Activated naive CD8-positive, alpha-beta T cell treated with anti-CD3 and anti-CD28 coated beads, Interleukin-2, amount 10 ng/mL, durations not matched to agents 7 days and 5 days (primary cell): ENCODE results near the gene ZNF804A. TPM values are rescaled to one million over a fixed set of nuclear protein-coding genes. Genes with fewer than 3 reads are reported as not detected.

ENCODE experiments used
- ATAC-seq: fragments of 150-1000 bp; cut with Tn5 transposase; one replicate; pipeline ENCODE4 v1.10.0; 2021; ENCODE audit warnings: low read depth, moderate library complexity
- POLR2A ChIA-PET: fragments of 350-600 bp; sonication (Branson Sonifier 250); formaldehyde crosslinking; loops from one replicate; lab custom pipeline; 2021; ENCODE audit warnings: antibody characterized with exemption; lab: Charles Lee
- DNase-seq: peaks from one replicate; pipeline ENCODE4 v3.0.0; 2021
- H3K27ac Mint-ChIP-seq: one replicate; pipeline ENCODE4 v1.8.0; 2022; ENCODE audit warnings: mild to moderate bottlenecking, mixed read lengths
- H3K27me3 Mint-ChIP-seq: one replicate; pipeline ENCODE4 v1.8.0; 2022; ENCODE audit warnings: mild to moderate bottlenecking, moderate library complexity, mixed read lengths
- H3K36me3 Mint-ChIP-seq: one replicate; pipeline ENCODE4 v1.8.0; 2021; ENCODE audit warnings: mild to moderate bottlenecking, mixed read lengths
- H3K4me1 Mint-ChIP-seq: one replicate; pipeline ENCODE4 v1.8.0; 2021; ENCODE audit warnings: mixed read lengths
- H3K4me3 Mint-ChIP-seq: one replicate; pipeline ENCODE4 v1.8.0; 2022; ENCODE audit warnings: mild to moderate bottlenecking, moderate library complexity, mixed read lengths
- H3K9me3 Mint-ChIP-seq: one replicate; pipeline ENCODE4 v1.8.0; 2021; ENCODE audit warnings: mixed read lengths
- total RNA-seq, 2 experiments: library from RNA; stranded (reverse); gene quantifications; one replicate each; pipeline ENCODE4 v1.2.3, GENCODE V29; 2021

ZNF804A gene
- total RNA-seq, 2 experiments from 2014 or later, result 0.08 TPM; not detected in 1

DNA sequence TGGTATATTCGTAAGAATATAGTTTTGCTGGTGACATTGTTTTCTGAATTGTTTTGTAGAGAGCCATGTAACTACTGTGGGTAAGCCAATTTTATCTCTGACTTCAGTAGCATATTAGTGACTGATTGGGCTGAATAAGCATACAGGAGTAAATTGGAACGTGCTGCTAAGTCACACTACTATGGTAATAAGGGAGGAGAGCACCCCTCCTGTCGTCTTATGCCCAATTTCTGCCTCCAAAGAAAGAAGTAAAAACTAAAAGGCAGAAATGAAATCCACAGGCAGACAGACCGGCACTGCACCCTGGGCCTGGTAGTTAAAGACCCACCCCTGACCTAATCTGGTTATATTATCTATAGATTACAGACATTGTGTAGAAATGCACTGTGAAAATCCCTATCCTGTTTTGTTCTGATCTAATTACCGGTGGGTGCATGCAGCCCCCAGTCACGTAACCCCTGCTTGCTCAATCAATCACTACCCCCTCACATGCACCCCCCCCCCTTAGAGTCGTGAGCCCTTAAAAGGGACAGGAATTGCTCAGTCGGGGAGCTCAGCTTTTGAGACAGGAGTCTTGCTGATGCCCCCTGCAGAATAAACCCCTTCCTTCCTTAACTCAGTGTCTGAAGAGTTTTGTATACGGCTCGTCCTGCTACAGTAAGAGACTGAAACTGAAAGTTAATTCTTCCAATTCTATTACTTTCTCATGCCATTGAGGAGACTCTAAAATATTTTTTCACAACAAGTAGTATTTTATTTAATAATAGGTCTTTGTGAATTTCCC is 167.0 kb downstream of the ZNF804A start:
- no peak overlapping the region for H3K27ac Mint-ChIP-seq
- no peaks in the 10 kb centered on the region for H3K9me3 Mint-ChIP-seq
- POLR2A ChIA-PET, result no interaction called here
- H3K4me1 Mint-ChIP-seq, result no peaks in the 10 kb centered on the region
- peak overlapping the region; percentile 33 for H3K4me3 Mint-ChIP-seq
- no peak for ATAC-seq
- DNase-seq, result no peak
- H3K27me3 Mint-ChIP-seq, result no peaks in the 10 kb centered on the region
- H3K36me3 Mint-ChIP-seq, result no peaks in the 10 kb centered on the region

DNA sequence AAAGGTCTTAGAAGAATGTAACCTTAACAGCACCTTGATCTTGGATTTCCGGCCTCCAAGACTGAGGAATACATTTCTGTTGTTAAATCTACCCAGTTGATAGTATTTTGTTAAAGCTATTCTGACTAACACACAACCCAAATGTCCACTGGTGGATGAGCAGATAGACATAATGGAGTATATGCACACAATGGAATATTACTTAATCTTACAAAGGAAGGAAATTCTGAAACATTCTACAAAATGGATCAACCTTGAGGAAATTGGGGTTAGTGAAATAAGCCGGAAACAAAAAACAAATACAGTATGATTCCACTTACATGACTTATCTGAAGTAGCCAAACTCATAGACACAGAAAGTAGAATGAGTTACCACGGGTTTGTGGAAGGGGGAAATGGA is 168.7 kb downstream of the ZNF804A start:
- ATAC-seq (no peak), DNase-seq (no peak)
- Mint-ChIP-seq H3K4me1 (no peaks in the 10 kb centered on the region), H3K27ac (no peak overlapping the region), H3K36me3 (no peaks in the 10 kb centered on the region), H3K27me3 (no peaks in the 10 kb centered on the region), H3K4me3 (no peak overlapping the region), H3K9me3 (no peaks in the 10 kb centered on the region)
- POLR2A ChIA-PET, result no interaction called here

DNA sequence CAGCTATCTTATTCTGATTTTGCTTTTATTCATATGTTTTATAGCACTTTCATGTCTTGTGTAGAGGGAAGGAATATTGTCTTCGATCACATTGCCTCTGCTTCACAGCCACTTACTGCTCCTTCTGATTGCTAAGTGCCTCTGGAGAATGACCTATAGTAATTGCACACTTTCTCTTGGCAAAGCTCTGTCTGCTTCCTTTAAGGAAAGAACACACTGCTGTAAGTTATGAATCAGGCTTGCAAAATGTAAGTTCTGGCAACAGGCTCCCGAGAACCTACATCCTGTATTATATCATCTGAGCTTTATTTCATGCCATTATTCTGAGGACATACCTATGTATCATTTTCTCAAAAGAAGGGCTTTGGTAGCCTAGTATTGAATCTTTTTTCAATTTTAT is 170.7 kb downstream of the ZNF804A start:
- Mint-ChIP-seq H3K27ac (no peak overlapping the region), H3K4me3 (no peak overlapping the region), H3K9me3 (no peaks in the 10 kb centered on the region), H3K36me3 (no peaks in the 10 kb centered on the region), H3K4me1 (no peaks in the 10 kb centered on the region), H3K27me3 (no peaks in the 10 kb centered on the region)
- POLR2A ChIA-PET, result no interaction called here
- no peak for DNase-seq
- no peak for ATAC-seq

DNA sequence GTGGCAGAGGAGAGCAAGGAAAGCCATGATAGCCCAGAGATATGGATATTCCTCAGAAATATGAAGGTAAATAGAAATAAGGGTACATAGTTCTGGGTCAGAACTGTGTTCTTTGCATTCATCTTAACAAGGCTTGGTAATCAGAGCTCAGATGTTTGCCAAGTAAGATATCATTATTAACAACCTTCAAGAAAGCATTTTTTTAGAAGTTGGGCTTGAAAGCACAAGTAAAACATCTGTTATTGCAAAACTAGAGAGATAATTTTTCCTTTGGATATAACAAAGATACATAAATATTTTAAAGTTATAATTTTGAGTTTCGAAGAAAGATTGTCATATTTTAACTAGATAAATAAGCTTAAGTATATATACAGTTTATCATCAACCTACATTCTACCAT is 171.4 kb downstream of the ZNF804A start:
- Mint-ChIP-seq H3K27me3 (no peaks in the 10 kb centered on the region), H3K4me3 (no peak overlapping the region), H3K9me3 (peaks cover 1% of the 10 kb centered on the region), H3K27ac (no peak overlapping the region), H3K36me3 (no peaks in the 10 kb centered on the region), H3K4me1 (no peaks in the 10 kb centered on the region)
- POLR2A ChIA-PET, result no interaction called here
- ATAC-seq (no peak), DNase-seq (no peak)

DNA sequence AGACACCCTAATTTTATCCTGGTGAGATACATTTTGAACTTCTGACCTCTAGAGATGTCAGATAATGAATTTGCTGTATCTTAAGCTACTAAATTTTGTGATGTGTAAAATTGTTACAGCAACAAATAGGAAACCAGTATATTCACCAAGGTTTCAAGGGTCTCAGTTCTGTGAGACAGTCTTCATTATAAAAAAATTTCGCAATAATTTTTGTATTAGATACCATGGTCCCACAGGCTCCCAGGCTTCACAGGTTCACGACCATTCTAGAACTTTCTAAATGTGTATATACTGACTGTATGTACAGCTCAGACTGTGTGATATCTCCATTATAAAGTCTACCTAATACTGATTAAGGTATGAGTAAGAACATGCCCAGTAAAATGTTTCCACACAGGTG is 181.4 kb downstream of the ZNF804A start:
- no peaks in the 10 kb centered on the region for H3K4me1 Mint-ChIP-seq
- ATAC-seq (no peak), DNase-seq (no peak)
- no peaks in the 10 kb centered on the region for H3K9me3 Mint-ChIP-seq
- POLR2A ChIA-PET, result no interaction called here
- H3K27me3 Mint-ChIP-seq, result no peaks in the 10 kb centered on the region
- no peak overlapping the region for H3K27ac Mint-ChIP-seq
- H3K36me3 Mint-ChIP-seq, result no peaks in the 10 kb centered on the region
- no peak overlapping the region for H3K4me3 Mint-ChIP-seq

DNA sequence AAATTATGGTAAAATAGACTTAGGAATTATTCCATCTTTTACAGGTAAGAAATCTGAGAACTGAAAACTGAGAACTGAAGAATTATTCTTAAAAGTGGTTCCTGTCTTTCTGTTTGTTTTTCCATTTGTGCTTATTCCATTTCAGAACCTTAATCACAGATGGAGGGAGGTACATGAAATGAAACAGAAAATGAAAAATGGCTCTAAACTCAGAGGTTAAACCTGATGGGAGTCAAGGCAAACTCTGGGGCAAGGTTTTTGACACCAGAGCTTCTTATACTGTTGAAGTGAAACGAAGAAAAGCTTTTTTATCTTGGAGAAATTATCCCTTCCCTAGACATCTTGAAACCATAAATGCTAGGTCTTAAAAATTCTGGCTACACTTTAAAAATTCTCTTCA is 182.1 kb downstream of the ZNF804A start:
- H3K36me3 Mint-ChIP-seq, result no peaks in the 10 kb centered on the region
- H3K4me1 Mint-ChIP-seq, result no peaks in the 10 kb centered on the region

DNA sequence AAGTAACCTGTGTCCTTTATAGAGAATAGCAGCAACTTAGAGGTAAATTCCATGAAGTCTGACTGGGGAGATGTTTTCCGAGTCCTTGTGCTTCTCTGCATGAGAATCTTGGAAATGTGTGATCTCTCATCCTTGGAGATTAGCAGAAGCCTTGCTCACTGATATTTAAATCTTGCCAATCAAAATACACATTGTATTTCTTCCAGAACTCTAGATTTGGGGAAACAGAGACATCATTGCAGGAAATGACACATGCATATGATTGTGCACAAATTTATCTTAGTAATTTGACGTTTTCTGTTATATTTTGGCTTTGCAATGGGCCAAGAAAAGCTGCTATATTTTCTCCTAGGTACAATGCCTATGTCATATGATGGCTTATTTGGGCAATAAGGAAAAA is 182.6 kb downstream of the ZNF804A start:
- Mint-ChIP-seq H3K36me3 (no peaks in the 10 kb centered on the region), H3K27me3 (no peaks in the 10 kb centered on the region), H3K4me1 (no peaks in the 10 kb centered on the region), H3K4me3 (no peak overlapping the region), H3K27ac (no peak overlapping the region), H3K9me3 (no peaks in the 10 kb centered on the region)
- ATAC-seq (no peak), DNase-seq (no peak)
- POLR2A ChIA-PET, result no interaction called here

More for the DNA sequence above, 182.1 kb downstream of the ZNF804A start:
- no peak for ATAC-seq
- no peak overlapping the region for H3K27ac Mint-ChIP-seq
- no peaks in the 10 kb centered on the region for H3K27me3 Mint-ChIP-seq
- POLR2A ChIA-PET, result no interaction called here
- no peak for DNase-seq
- H3K4me3 Mint-ChIP-seq, result no peak overlapping the region
- H3K9me3 Mint-ChIP-seq, result no peaks in the 10 kb centered on the region

DNA sequence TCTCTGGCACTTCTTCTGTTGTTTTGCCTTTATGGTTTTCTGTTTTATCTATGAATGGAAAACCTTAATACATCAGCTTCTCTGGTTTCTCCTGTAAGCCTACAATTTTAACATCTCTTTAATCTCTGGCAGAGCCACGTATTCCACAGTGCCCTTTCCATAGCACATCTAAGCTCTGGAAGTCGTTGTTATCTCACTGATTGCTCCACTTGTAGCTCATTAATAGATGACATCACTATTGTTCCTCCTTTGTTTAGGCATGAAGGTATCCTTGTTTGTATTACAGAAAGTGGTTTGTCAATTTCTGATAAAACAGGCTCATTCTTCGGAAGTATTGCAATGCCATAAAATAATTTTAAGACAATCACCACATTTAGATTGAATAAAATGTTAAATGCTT is 185.2 kb downstream of the ZNF804A start:
- DNase-seq (no peak), ATAC-seq (no peak)
- H3K9me3 Mint-ChIP-seq, result no peaks in the 10 kb centered on the region
- H3K27me3 Mint-ChIP-seq, result no peaks in the 10 kb centered on the region
- H3K4me3 Mint-ChIP-seq, result no peak overlapping the region
- no peaks in the 10 kb centered on the region for H3K4me1 Mint-ChIP-seq
- H3K36me3 Mint-ChIP-seq, result no peaks in the 10 kb centered on the region
- POLR2A ChIA-PET, result no interaction called here
- H3K27ac Mint-ChIP-seq, result no peak overlapping the region

DNA sequence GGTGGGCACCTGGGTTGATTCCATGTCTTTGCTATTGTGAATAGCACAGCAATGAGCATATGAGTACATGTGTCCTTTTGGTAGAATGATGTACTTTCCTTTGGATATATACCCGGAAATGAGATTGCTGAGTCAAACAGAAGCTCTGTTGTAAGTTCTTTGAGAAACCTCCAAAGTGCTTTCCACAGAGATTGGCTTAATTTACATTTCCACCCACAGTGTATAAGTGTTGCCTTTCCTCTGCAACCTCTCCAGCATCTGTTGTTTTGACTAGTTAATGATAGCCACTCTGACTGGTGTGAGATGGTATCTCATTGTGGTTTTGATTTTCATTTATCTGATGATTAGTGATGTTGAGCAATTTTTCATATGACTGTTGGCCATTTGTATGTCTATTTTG is 194.8 kb downstream of the ZNF804A start:
- POLR2A ChIA-PET, result no interaction called here
- no peak for ATAC-seq
- no peaks in the 10 kb centered on the region for H3K27me3 Mint-ChIP-seq
- H3K4me1 Mint-ChIP-seq, result no peaks in the 10 kb centered on the region
- H3K4me3 Mint-ChIP-seq, result no peak overlapping the region
- H3K36me3 Mint-ChIP-seq, result no peaks in the 10 kb centered on the region
- DNase-seq, result no peak
- no peak overlapping the region for H3K27ac Mint-ChIP-seq
- H3K9me3 Mint-ChIP-seq, result peaks cover 4% of the 10 kb centered on the region

DNA sequence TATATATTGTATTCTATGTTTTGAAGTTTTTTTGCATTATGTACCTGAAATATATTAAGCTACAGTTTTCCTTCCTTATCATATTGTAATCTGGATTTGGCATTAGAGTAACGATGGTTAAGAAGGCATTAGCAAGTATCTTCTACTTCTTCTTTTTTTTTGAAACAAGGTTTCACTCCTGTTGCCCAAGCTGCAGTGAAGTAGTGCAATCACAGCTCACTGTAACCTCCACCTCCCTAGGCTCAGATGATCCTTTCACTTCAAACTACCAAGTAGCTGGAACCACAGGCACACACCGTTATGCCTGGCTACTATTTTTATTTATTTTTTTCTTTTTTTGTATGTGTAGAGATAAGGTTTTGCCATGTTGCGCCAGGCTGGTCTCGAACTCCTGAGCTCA is 201.1 kb downstream of the ZNF804A start:
- no peaks in the 10 kb centered on the region for H3K4me1 Mint-ChIP-seq
- H3K36me3 Mint-ChIP-seq, result no peaks in the 10 kb centered on the region
- DNase-seq (no peak), ATAC-seq (no peak)
- H3K9me3 Mint-ChIP-seq, result peaks cover 2% of the 10 kb centered on the region
- POLR2A ChIA-PET, result no interaction called here
- no peak overlapping the region for H3K4me3 Mint-ChIP-seq
- no peaks in the 10 kb centered on the region for H3K27me3 Mint-ChIP-seq
- no peak overlapping the region for H3K27ac Mint-ChIP-seq

DNA sequence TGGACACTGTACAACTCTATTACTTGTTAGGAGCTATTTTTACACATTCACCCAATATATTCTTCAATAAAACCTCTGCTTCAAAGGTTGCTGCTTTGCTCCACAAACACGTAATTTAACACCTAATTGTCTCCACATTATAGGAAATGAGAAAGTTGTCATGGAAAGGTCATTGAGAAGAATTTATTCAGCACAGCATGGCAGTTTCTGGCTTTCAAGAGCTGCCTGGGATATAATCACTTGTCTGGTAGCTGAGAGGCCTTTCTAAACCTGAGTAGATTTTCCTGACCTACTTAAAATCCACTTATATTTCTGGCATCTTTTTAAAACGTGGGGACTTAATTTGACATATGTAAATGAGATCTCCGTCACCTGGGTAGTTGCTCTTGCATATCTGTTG is 216.1 kb downstream of the ZNF804A start:
- peaks cover 5% of the 10 kb centered on the region for H3K9me3 Mint-ChIP-seq
- H3K4me1 Mint-ChIP-seq, result no peaks in the 10 kb centered on the region
- H3K27ac Mint-ChIP-seq, result no peak overlapping the region
- peaks cover 2% of the 10 kb centered on the region for H3K27me3 Mint-ChIP-seq
- H3K36me3 Mint-ChIP-seq, result no peaks in the 10 kb centered on the region
- DNase-seq (no peak), ATAC-seq (no peak)
- POLR2A ChIA-PET, result no interaction called here
- no peak overlapping the region for H3K4me3 Mint-ChIP-seq

DNA sequence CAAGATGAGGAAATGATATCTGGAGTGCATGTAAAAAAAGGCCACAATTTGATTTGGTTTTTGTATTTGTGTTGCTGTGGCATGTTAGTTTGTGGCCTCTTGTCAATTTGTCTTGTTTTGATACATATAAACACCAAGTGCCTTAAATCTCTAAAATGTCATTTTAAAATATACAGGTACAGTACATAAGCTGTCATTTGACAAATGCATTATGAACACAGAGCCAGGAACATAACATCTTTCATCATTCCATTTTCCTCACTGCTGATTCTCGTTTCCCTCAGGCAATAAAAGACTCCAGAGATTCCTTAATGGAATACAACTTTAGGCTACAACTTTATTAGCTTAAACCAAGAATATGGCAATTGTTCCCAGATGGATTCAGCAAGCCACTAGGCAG is 217.5 kb downstream of the ZNF804A start:
- Mint-ChIP-seq H3K27me3 (peaks cover 2% of the 10 kb centered on the region), H3K4me1 (no peaks in the 10 kb centered on the region), H3K36me3 (no peaks in the 10 kb centered on the region), H3K4me3 (no peak overlapping the region), H3K9me3 (peaks cover 7% of the 10 kb centered on the region), H3K27ac (no peak overlapping the region)
- POLR2A ChIA-PET, result no interaction called here
- DNase-seq, result no peak
- ATAC-seq, result no peak

DNA sequence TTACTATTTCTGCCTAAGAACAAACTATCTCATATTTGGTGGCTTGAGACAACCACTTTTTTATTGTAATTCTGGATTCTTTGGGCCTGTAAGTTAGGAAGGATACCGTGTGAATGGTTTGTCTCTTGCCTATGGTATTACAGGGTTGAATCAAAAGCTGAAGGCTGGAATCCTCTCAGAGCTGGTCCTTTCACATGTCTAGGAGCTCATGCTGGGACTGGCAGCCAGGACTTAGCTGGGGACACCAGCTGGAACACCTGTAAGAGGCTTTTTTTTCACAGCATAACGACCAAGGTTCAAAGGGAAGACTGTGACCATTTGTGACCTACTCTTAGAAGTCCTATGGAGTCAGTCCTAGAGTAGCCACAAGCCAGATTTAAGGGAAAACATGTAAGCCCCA is 226.3 kb downstream of the ZNF804A start:
- H3K27me3 Mint-ChIP-seq, result no peaks in the 10 kb centered on the region
- DNase-seq (no peak), ATAC-seq (no peak)
- H3K9me3 Mint-ChIP-seq, result peaks cover 2% of the 10 kb centered on the region
- no peaks in the 10 kb centered on the region for H3K36me3 Mint-ChIP-seq
- H3K4me1 Mint-ChIP-seq, result no peaks in the 10 kb centered on the region
- no peak overlapping the region for H3K27ac Mint-ChIP-seq
- no peak overlapping the region for H3K4me3 Mint-ChIP-seq
- POLR2A ChIA-PET, result no interaction called here

DNA sequence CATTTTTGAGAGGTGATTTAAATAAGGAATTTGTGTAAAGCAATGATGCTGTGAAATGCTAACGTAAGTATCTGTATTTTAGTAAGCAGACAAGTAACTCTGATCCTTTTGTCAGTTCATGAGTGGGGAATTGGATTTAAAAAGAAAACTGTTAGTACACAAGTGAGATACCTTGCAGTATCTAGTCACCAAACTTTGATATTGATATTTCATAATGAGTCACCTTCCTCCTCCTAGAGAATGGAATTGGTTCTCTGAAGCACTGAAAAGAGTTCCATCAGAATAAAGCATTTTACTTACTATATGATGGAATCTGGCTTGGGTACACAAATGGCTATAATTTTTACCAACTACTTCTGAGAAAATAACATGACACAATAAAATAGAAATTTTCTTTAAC is 232.2 kb downstream of the ZNF804A start:
- no peaks in the 10 kb centered on the region for H3K27me3 Mint-ChIP-seq
- no peak for DNase-seq
- POLR2A ChIA-PET, result no interaction called here
- H3K9me3 Mint-ChIP-seq, result no peaks in the 10 kb centered on the region
- H3K4me1 Mint-ChIP-seq, result no peaks in the 10 kb centered on the region
- no peaks in the 10 kb centered on the region for H3K36me3 Mint-ChIP-seq
- H3K4me3 Mint-ChIP-seq, result no peak overlapping the region
- no peak overlapping the region for H3K27ac Mint-ChIP-seq
- no peak for ATAC-seq
